AG09309 (cell line): ENCODE data around the gene AUTS2.

Experiments used
- DNase-seq: peaks from one replicate; pipeline ENCODE4 v3.0.0-alpha.2; 2010; ENCODE audit warnings: low read depth
- H3K4me3 ChIP-seq: 2 replicates; pipeline ENCODE4 v1.5.1; 2011; ENCODE audit warnings: mild to moderate bottlenecking, low read depth, low read length, moderate library complexity; ENCODE audit not compliant: control insufficient read depth
- CTCF ChIP-seq: IDR thresholded peaks from 2 replicates; pipeline ENCODE4 v1.5.1; 2011; ENCODE audit warnings: mild to moderate bottlenecking, low read depth, low read length, inconsistent platforms; ENCODE audit not compliant: insufficient read depth, control insufficient read depth; ENCODE audit errors: missing control alignments

Gene AUTS2

GRCh38 chr7:69696054-69696591 lies 97.8 kb downstream of the AUTS2 start:
- DNase-seq, result no peak

GRCh38 chr7:69696686-69697685 lies 98.7 kb downstream of the AUTS2 start:
- no peak for DNase-seq
- no peak for TF ChIP-seq CTCF
- no peak overlapping the region for H3K4me3 ChIP-seq

More at GRCh38 chr7:69696054-69696591, 97.8 kb downstream of the AUTS2 start:
- no peak overlapping the region for H3K4me3 ChIP-seq
- no peak for TF ChIP-seq CTCF

GRCh38 chr7:69698109-69698825 lies 100.0 kb downstream of the AUTS2 start:
- H3K4me3 ChIP-seq, result no peak overlapping the region
- no peak for TF ChIP-seq CTCF
- DNase-seq, result no peak

GRCh38 chr7:69699931-69700330 lies 101.7 kb downstream of the AUTS2 start:
- DNase-seq, result no peak
- H3K4me3 ChIP-seq, result no peak overlapping the region
- TF ChIP-seq CTCF, result no peak

- no peak overlapping the region for H3K4me3 ChIP-seq
- TF ChIP-seq CTCF, result no peak
- no peak for DNase-seq
Measured at GRCh38 chr7:69700331-69700730, 102.1 kb downstream of the AUTS2 start.

- H3K4me3 ChIP-seq, result no peak overlapping the region
- no peak for DNase-seq
- TF ChIP-seq CTCF, result no peak
Measured at GRCh38 chr7:69701288-69701687, 103.0 kb downstream of the AUTS2 start.
